ENCODE measurements around the gene SPINK2. TPM values are rescaled to one million over a fixed set of nuclear protein-coding genes. Genes with fewer than 3 reads are reported as not detected.
A peak's percentile ranks its signal among the peaks of the same experiment; 100 is the strongest.

The SPINK2 gene
- not detected for total RNA-seq
- long read RNA-seq = 0 reads

DNA sequence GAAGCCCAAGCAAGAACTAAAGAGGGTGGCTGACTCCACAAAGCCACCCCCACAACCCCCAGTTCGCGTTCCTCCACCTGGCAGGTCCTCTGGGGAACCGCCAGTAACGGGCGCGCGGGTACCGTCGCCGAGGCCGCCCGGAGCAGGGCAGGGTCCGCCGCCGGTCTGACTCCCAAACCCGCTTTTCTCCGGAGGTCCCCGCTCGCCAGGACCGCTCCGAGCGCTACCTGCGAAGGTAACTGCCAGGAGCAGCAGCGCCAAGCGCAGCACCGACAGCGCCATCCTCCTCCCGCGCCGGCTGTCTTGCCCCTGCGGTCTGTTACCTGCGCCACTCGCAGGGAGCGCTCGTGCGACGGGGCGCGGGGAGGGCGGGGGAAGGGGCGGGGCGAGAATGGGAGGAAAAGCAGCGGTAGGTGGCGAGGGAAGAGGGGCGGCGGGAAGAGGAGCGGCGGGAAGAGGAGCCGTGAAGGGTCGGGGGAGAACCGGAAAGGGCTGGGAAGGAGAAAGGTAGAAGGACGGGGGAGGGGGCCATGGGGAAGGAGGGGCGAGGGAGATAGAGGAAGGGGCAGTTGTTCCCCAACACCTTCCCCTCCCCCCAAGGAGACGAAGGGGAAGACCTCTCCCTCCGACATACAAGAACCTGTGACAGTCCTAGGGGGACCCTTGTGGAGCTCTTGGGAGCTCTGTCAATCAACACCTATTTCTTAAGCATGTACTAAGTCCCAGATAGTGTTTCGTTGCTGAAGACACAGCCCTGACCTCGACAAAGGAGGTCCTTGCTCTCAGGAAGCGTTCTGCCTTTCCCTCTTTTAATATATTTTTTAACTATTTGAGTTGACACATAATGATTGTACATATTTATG lies at the start of gene SPINK2:
Gene SPINK2 (minus strand): TSS at position 321 of the 863 bp plus-strand sequence. CDS start 39 bp downstream, at position 282.
- peak in 2 of 3 donors; percentile 35 to 57 for DNase-seq
- peak within 1 kb of the TSS in 2 of 3 donors; percentile 14 to 39 for H3K4me3 ChIP-seq
- no peak within 1 kb of the TSS for H3K27ac ChIP-seq
- peak; percentile 56 to 69 (median 59) for ATAC-seq
- intact Hi-C loops (cut with DNase I) = no loop called here
- TF ChIP-seq POLR2A (IDR thresholded peaks at IDR 0.05) = no peak
- TF ChIP-seq CTCF (IDR thresholded peaks at IDR 0.05) = no peak
- 7% methylated on average over 31 of the region's 58 CpGs for WGBS (ENCODE audit: insufficient coverage, low coverage, low lambda C conversion rate, missing lambda C conversion rate)
- no peaks in the 10 kb centered on the region for H3K9me3 ChIP-seq
- no peaks in the 10 kb centered on the region for H3K36me3 ChIP-seq
- no peaks in the 10 kb centered on the region for H3K27me3 ChIP-seq
- H3K4me1 ChIP-seq = peaks cover 0 to 5% (median 0%) of the 10 kb centered on the region in 4 donors

- H3K36me3 ChIP-seq = no peaks in the 10 kb centered on the region
- no peak for TF ChIP-seq POLR2A (IDR thresholded peaks at IDR 0.05)
- no peak for TF ChIP-seq CTCF (IDR thresholded peaks at IDR 0.05)
- DNase-seq = no peak
- intact Hi-C loops (cut with DNase I) = no loop called here
- no peak overlapping the region for H3K4me3 ChIP-seq
- no peak overlapping the region for H3K27ac ChIP-seq
- no peaks in the 10 kb centered on the region for H3K9me3 ChIP-seq
- no peaks in the 10 kb centered on the region for H3K4me1 ChIP-seq
- no peak for ATAC-seq
- no peaks in the 10 kb centered on the region for H3K27me3 ChIP-seq
- WGBS (ENCODE audit: insufficient coverage, low coverage, low lambda C conversion rate, missing lambda C conversion rate) = 30% methylated on average over 4 of the region's 4 CpGs
These were observed 49.4 kb upstream of the SPINK2 start for GRCh38 chr4:56870946-56871345.

DNA sequence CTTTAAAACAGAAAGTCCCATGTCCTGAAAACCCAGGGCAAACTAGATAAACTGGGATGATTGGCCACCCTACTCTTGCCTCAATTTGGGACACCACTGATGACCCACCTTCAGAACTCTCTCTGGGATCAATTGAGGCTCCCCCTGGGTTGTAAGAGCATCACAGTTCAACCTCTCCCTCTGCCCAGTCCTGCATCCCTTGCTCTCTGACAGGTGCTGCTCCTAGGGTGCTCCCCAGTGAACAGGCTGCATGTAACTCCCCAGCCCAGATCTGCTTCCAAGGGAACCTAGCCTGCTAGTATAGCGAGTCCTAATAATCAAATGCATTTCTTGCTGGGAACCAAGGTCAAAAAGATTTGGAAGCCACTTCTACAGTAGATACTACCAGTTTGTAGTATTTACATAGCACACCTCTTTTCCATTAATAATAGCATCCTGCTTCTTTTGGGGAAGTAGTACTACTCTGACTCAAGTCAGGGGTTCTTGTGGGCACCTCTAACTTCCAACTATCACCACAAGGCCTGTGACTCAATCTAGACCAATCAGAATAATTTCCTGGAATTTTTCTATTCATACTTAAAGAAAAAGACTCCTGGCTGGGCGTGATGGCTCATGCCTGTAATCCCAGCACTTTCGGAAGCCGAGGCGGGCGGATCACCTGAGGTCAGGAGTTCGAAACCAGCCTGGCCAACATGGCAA lies 42.1 kb upstream of the SPINK2 start:
- DNase-seq (no peak), ATAC-seq (no peak)
- Histone ChIP-seq H3K4me3 (no peak overlapping the region), H3K4me1 (no peaks in the 10 kb centered on the region), H3K27me3 (no peaks in the 10 kb centered on the region), H3K27ac (no peak overlapping the region), H3K9me3 (no peaks in the 10 kb centered on the region), H3K36me3 (no peaks in the 10 kb centered on the region)
- WGBS (ENCODE audit: insufficient coverage, low coverage, low lambda C conversion rate, missing lambda C conversion rate) = 63% methylated on average over 3 of the region's 7 CpGs
- intact Hi-C loops (cut with DNase I) = no loop called here
- no peak for TF ChIP-seq POLR2A (IDR thresholded peaks at IDR 0.05)

- Histone ChIP-seq H3K4me1 (no peaks in the 10 kb centered on the region), H3K9me3 (no peaks in the 10 kb centered on the region), H3K36me3 (no peaks in the 10 kb centered on the region), H3K27ac (no peak overlapping the region), H3K4me3 (no peak overlapping the region), H3K27me3 (no peaks in the 10 kb centered on the region)
- no peak for DNase-seq
- TF ChIP-seq POLR2A (IDR thresholded peaks at IDR 0.05) = no peak
- no peak for TF ChIP-seq CTCF (IDR thresholded peaks at IDR 0.05)
- WGBS (ENCODE audit: insufficient coverage, low coverage, low lambda C conversion rate, missing lambda C conversion rate) = 0% methylated on average over 1 of the region's 1 CpG
- no peak for ATAC-seq
- intact Hi-C loops (cut with DNase I) = no loop called here
These were observed 39.9 kb upstream of the SPINK2 start for GRCh38 chr4:56861360-56861759.

- Histone ChIP-seq H3K4me1 (no peaks in the 10 kb centered on the region), H3K27ac (no peak overlapping the region), H3K27me3 (no peaks in the 10 kb centered on the region), H3K36me3 (no peaks in the 10 kb centered on the region), H3K9me3 (no peaks in the 10 kb centered on the region), H3K4me3 (no peak overlapping the region)
- no peak for DNase-seq
- TF ChIP-seq CTCF (IDR thresholded peaks at IDR 0.05) (no peak), POLR2A (IDR thresholded peaks at IDR 0.05) (no peak)
- ATAC-seq = no peak
- 77% methylated on average over 2 of the region's 3 CpGs for WGBS (ENCODE audit: insufficient coverage, low coverage, low lambda C conversion rate, missing lambda C conversion rate)
- intact Hi-C loops (cut with DNase I) = no loop called here
These were observed 39.3 kb upstream of the SPINK2 start for GRCh38 chr4:56860781-56861180.
